CD4-positive, alpha-beta T cell (primary cell): ENCODE data around the gene WDR76. TPM values are rescaled to one million over a fixed set of nuclear protein-coding genes. Genes with fewer than 3 reads are reported as not detected.

Source experiments
- ATAC-seq: fragments of 200-7000 bp; cut with Tn5 transposase; one replicate; pipeline ENCODE4 v1.10.0; 2022; ENCODE audit warnings: mild to moderate bottlenecking; ENCODE audit not compliant: poor library complexity
- CTCF ChIA-PET: fragments of 350-600 bp; sonication (Branson Sonifier 250); formaldehyde crosslinking; loops from one replicate; lab custom pipeline; 2021; ENCODE audit warnings: antibody characterized with exemption, inconsistent platforms; lab: Charles Lee
- POLR2A ChIA-PET: fragments of 350-600 bp; sonication (Branson Sonifier 250); formaldehyde crosslinking; loops from one replicate; lab custom pipeline; 2021; ENCODE audit warnings: antibody characterized with exemption, inconsistent platforms; lab: Charles Lee
- DNase-seq, 14 experiments: peaks; one replicate each; pipeline ENCODE4 v3.0.0-alpha.2; 2013 to 2020; ENCODE audit warnings: mixed read lengths in 2 of 14
- H3K27ac ChIP-seq, 2 donors: one replicate each; pipeline versions ENCODE4 v1.5.1 to v1.7.0; 2013; ENCODE audit warnings: low read length in 2 of 2, low read depth in 1 of 2, mild to moderate bottlenecking in 1 of 2
- H3K27me3 ChIP-seq, 2 experiments: 1 replicate in 1 of 2; 2 replicates in 1 of 2; pipeline versions ENCODE4 v1.6.1 to v1.7.0; 2013; ENCODE audit warnings: low read length in 2 of 2, control low read depth in 1 of 2, mild to moderate bottlenecking in 1 of 2, moderate library complexity in 1 of 2; ENCODE audit not compliant: insufficient read depth in 2 of 2, control insufficient read depth in 1 of 2
- H3K36me3 ChIP-seq: one replicate; pipeline ENCODE4 v1.6.1; 2013; ENCODE audit warnings: low read length, control low read depth; ENCODE audit not compliant: insufficient read depth
- H3K4me1 ChIP-seq: one replicate; pipeline ENCODE4 v1.6.1; 2013; ENCODE audit warnings: low read length, control low read depth; ENCODE audit not compliant: insufficient read depth
- H3K4me3 ChIP-seq: one replicate; pipeline ENCODE4 v1.5.1; 2013; ENCODE audit warnings: mild to moderate bottlenecking, low read length, moderate library complexity
- H3K9me3 ChIP-seq, 2 experiments: 1 replicate in 1 of 2; 2 replicates in 1 of 2; pipeline versions ENCODE4 v1.6.1 to v1.7.0; 2013; ENCODE audit warnings: low read length in 2 of 2, mild to moderate bottlenecking in 2 of 2, control low read depth in 1 of 2, moderate library complexity in 1 of 2; ENCODE audit not compliant: control insufficient read depth in 1 of 2, insufficient read depth in 1 of 2
- H3K27ac Mint-ChIP-seq: one replicate; pipeline ENCODE4 v1.8.0; 2020; ENCODE audit warnings: mixed read lengths
- H3K27me3 Mint-ChIP-seq: one replicate; pipeline ENCODE4 v1.8.0; 2021; ENCODE audit warnings: mixed read lengths
- H3K36me3 Mint-ChIP-seq: one replicate; pipeline ENCODE4 v1.8.0; 2021; ENCODE audit warnings: low read depth, mixed read lengths
- H3K4me1 Mint-ChIP-seq: one replicate; pipeline ENCODE4 v1.8.0; 2021; ENCODE audit warnings: low read depth, mixed read lengths
- H3K4me3 Mint-ChIP-seq: one replicate; pipeline ENCODE4 v1.8.0; 2020; ENCODE audit warnings: mild to moderate bottlenecking, mixed read lengths
- H3K9me3 Mint-ChIP-seq: one replicate; pipeline ENCODE4 v1.8.0; 2020; ENCODE audit warnings: mixed read lengths
- CTCF ChIP-seq: fragments of 200-600 bp; IDR thresholded peaks from one replicate; pipeline ENCODE4 v1.8.0; 2022; ENCODE audit warnings: antibody characterized with exemption, mild to moderate bottlenecking
- intact Hi-C, 2 experiments: fragments of 100-400 bp; cut with DNase I in 1 of 2; cut with micrococcal nuclease in 1 of 2; formaldehyde crosslinking; loops; one replicate each; pipeline versions ENCODE4 v1.15.1 to v1.9.0; 2023 to 2025; cut with DNase I, micrococcal nuclease
- total RNA-seq, 174 experiments: library from RNA in 2 of 174; stranded (reverse) in 2 of 174; gene quantifications; one replicate each; pipeline ENCODE4 v1.2.3 and lab custom pipeline; 2021 to 2026

Gene WDR76
- total RNA-seq, 2 experiments from 2014 or later = 7.0 to 8.6 TPM

GRCh38 chr15:43913026-43913780 is 86.4 kb downstream of the WDR76 start:
- no peak overlapping the region for H3K4me3 Mint-ChIP-seq
- H3K36me3 Mint-ChIP-seq = no peaks in the 10 kb centered on the region
- H3K4me1 ChIP-seq = no peaks in the 10 kb centered on the region
- no peak overlapping the region for H3K27ac ChIP-seq
- ATAC-seq = no peak
- no peaks in the 10 kb centered on the region for H3K27me3 ChIP-seq
- H3K4me1 Mint-ChIP-seq = no peaks in the 10 kb centered on the region
- intact Hi-C loops = no loop called here
- CTCF ChIA-PET = no interaction called here
- POLR2A ChIA-PET = no interaction called here
- H3K9me3 Mint-ChIP-seq = no peaks in the 10 kb centered on the region
- no peak overlapping the region for H3K27ac Mint-ChIP-seq
- no peak overlapping the region for H3K4me3 ChIP-seq
- DNase-seq = no peak
- no peak for TF ChIP-seq CTCF
- no peaks in the 10 kb centered on the region for H3K9me3 ChIP-seq
- no peaks in the 10 kb centered on the region for H3K27me3 Mint-ChIP-seq
- no peaks in the 10 kb centered on the region for H3K36me3 ChIP-seq

- no peak for ATAC-seq
- Histone ChIP-seq H3K4me3 (no peak overlapping the region), H3K27me3 (no peaks in the 10 kb centered on the region), H3K27ac (no peak overlapping the region), H3K36me3 (no peaks in the 10 kb centered on the region), H3K9me3 (no peaks in the 10 kb centered on the region), H3K4me1 (no peaks in the 10 kb centered on the region)
- no peaks in the 10 kb centered on the region for H3K27me3 Mint-ChIP-seq
- ChIA-PET POLR2A (no interaction called here), CTCF (no interaction called here)
- no peak for DNase-seq
- intact Hi-C loops = no loop called here
- no peaks in the 10 kb centered on the region for H3K36me3 Mint-ChIP-seq
- no peaks in the 10 kb centered on the region for H3K9me3 Mint-ChIP-seq
- no peak overlapping the region for H3K4me3 Mint-ChIP-seq
- no peak overlapping the region for H3K27ac Mint-ChIP-seq
- H3K4me1 Mint-ChIP-seq = no peaks in the 10 kb centered on the region
- TF ChIP-seq CTCF = no peak
Measured at GRCh38 chr15:43913941-43914340, 87.1 kb downstream of the WDR76 start.

- no peak overlapping the region for H3K27ac ChIP-seq
- no peaks in the 10 kb centered on the region for H3K27me3 ChIP-seq
- H3K36me3 ChIP-seq = no peaks in the 10 kb centered on the region
- Mint-ChIP-seq H3K9me3 (no peaks in the 10 kb centered on the region), H3K27ac (no peak overlapping the region), H3K27me3 (no peaks in the 10 kb centered on the region), H3K4me3 (no peak overlapping the region), H3K4me1 (no peaks in the 10 kb centered on the region), H3K36me3 (no peaks in the 10 kb centered on the region)
- CTCF ChIA-PET = no interaction called here
- POLR2A ChIA-PET = no interaction called here
- no peak for TF ChIP-seq CTCF
- H3K4me3 ChIP-seq = no peak overlapping the region
- intact Hi-C loops = no loop called here
- no peaks in the 10 kb centered on the region for H3K4me1 ChIP-seq
- no peaks in the 10 kb centered on the region for H3K9me3 ChIP-seq
- ATAC-seq (no peak), DNase-seq (no peak)
Measured at GRCh38 chr15:43915631-43916325, 89.0 kb downstream of the WDR76 start.
